ENCODE data around the gene NECTIN3.

NECTIN3 gene

GRCh38 chr3:111084911-111085310 lies 13.3 kb downstream of the NECTIN3 start:
- DNase-seq, result no peak

DNA sequence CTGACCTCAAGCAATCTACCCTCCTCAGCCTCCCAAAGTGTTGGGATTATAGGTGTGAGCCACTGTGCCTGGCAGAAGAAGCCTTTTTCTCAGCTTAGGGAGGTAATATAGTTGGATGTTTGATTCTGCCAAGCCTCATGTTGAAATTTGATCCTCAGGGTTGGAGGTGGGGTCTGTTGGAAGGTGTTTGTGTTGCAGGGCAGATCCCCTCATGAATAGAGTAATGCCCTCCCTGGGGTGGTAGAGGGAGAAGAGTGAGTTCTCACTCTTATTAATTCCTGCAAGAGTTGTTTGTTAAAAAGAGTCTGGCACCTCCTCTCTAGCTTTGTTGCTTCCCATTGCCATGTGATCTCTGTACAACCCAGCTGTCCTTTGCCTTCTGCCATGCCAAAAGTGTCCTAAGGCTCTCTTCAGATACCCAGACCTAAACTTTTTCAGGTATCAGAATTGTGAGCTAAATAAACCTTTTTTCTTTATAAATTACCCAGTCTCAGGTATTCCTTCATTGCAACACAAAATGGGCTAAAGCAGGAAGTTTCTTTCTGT lies 16.4 kb downstream of the NECTIN3 start:
- no peak for DNase-seq

DNA sequence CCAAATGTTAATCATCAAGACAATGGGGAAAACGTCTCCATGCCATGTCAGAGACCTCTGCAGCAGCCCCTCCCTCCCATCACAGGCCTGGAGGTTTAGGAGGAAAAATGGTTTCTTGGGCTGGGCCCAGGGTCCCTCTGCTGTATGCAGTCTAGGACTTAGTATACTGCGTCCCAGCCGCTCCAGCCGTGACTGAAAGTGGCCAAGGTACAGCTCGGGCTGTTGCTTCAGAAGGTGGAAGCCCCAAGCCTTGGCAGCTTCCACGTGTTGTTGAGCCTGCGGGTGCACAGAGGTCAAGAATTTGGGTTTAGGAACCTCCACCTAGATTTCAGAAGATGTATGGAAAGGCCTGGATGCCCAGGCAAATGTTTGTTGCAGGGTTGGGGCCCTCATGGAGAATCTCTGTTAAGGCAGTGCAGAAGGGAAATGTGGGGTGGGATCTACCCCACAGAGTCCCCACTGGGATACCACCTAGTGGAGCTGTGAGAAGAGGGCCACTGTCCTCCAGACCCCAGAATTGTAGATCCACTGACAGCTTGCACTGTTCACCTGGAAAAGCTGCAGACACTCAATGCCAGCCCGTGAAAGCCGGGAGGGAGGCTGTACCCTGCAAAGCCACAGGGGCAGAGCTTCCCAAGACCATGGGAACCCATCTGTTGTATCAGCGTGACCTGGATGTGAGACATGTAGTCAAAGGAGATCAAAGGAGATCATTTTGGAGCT lies 25.0 kb downstream of the NECTIN3 start:
- DNase-seq, result no peak

DNA sequence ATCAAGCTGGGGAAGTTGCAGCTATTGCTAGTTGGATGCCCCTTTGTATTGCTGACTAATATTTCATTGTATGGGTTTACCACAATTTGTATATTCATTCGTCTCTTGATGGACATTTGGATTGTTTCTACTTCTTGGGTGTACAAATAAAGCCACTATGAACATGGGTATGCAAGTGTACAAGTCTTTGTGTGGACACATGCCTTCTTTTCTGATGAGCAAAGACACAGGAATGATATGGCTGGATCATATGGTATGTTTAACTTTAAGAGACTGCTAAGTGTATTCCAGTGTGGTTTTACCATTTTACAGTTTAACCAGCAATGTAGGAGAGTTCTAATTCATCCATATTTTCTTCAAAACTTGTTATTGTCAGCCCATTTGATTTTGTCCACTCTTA lies 32.2 kb downstream of the NECTIN3 start:
- DNase-seq, result peak; percentile 65

DNA sequence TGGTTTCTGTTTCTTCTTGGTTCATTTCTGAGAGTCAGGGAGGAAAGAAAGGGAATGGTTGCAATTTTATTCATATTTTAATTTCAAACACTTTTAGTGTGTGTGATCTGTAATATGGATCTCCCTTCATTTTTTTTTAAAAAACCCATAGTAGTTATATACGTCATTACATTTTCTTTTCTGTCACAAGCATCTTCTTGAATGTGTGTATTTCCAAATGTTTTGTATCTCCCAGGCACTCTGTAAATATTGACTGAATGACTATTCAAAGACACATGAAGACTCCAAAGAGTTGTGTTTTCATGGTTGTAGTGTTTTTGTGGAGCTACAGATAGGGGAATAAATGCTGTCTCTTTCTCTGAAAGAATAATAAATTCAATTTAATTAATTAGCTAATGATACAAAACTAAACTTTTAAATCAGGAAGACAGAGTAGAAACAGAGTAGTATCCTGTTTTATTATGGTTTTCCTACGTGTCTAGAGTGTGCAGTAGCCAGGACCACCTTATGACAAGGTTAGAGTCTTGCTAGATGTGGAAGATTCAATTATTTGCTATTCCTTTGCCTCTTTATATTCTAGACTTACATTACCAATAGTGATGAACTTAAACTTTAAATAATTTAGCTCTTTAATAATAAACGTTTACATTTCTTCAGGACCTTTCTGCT lies 35.5 kb downstream of the NECTIN3 start:
- DNase-seq, result no peak

GRCh38 chr3:111107662-111108035 lies 36.0 kb downstream of the NECTIN3 start:
- DNase-seq, result peak; percentile 27

DNA sequence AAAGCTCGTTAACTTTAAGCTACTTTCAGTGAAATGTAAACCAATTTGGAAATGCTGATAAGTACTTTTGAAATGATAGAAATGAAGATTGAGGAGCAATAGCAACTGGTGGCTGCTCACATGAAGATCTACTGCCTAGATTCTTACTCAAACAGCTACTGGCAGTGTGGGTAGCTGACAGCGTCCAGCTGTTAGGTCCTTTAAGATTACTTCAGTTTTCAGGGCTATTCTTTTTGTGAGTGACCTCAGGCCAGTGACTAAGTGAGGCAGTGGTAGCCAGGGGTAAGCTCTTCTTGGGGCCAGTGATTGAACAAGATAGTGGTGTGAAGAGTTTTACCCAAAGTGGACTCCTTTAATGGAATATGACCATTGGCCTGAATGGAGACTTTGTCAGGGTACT lies 41.3 kb downstream of the NECTIN3 start:
- DNase-seq, result no peak

GRCh38 chr3:111128884-111129283 lies 57.3 kb downstream of the NECTIN3 start:
- no peak for DNase-seq

DNA sequence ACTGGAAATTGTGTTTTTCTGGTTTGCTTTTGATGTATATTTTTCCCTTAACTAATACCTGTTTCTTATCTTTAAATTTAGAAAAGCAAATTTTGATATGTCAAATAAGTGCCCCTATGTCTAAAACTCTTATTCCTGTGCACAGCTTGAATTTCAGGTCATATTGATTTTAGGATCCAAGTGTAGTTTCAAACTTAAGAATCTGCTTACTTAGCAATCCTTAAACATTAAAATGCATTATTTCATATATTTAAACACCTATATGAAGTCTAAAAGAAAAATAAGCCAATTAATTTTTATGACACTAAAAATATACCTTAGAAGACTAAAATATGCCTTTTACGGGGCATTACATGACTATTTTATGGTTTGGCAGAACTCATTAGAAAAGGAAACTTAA lies 59.2 kb downstream of the NECTIN3 start:
- DNase-seq, result no peak

GRCh38 chr3:111134302-111134701 lies 62.7 kb downstream of the NECTIN3 start:
- no peak for DNase-seq

GRCh38 chr3:111151438-111151837 lies 79.8 kb downstream of the NECTIN3 start:
- peak; percentile 63 for DNase-seq

- DNase-seq, result peak; percentile 42
These were observed 80.9 kb downstream of the NECTIN3 start for GRCh38 chr3:111152496-111152895.

- DNase-seq, result peak; percentile 6
These were observed 84.9 kb downstream of the NECTIN3 start for GRCh38 chr3:111156517-111156916.

GRCh38 chr3:111159391-111159790 lies 87.8 kb downstream of the NECTIN3 start:
- peak; percentile 15 for DNase-seq

DNA sequence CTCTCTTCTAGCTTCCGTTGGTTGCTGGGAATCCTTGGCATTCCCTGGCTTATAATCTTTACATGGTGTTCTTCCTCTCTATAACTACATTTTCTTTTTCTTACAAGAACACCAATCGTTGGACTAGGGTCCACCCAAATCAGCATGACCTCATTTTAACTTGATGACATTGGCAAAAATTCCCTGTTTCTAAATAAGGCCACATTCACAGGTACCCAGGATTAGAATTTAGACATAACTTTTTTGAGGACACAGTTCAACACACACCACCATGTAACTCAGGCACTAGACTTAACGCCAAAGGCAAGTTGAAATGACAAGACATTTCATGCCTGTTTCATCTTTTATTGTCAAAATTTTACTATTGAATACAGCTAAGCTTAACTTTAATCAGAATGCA lies 93.0 kb downstream of the NECTIN3 start:
- no peak for DNase-seq

GRCh38 chr3:111165411-111165810 lies 93.8 kb downstream of the NECTIN3 start:
- no peak for DNase-seq

GRCh38 chr3:111173328-111173900 lies 101.8 kb downstream of the NECTIN3 start:
- DNase-seq, result peak; percentile 15

DNA sequence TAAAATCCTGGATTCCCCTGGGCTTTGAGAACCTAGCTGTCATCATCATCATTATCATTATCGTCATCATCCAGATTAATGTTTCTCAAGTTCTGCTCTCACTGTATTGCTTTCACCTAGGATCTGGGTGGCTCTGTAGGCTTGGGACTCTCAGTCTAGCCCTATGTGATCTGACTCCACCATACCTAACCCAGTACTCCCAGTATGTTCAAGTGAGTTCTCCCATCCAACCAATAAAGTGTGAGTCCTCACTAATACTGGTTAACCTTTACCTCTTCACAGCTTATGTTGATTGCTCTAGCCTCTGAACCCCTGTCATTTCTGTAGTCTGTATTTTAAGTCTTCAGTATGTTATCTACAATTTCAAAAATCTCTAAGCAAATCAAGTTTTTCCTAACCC lies 102.3 kb downstream of the NECTIN3 start:
- no peak for DNase-seq

DNA sequence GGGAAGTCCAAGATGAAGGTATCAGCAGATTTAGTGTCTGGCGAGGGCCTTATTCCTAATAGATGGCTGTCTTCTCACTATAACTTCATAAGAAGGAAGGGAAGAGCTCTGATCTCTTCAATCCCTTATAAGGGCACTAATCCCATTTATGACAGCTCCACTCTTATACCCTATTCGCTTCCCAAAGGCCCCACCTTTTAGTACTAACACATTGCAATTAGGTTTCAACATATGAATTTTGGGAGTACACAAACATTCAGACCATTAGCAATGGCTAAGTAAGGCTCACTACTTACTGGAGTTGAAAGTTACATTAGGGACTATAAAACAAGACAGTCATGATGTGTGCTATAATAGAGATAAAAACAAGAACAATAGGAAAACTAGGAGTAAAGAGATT lies 118.9 kb downstream of the NECTIN3 start:
- no peak for DNase-seq

- DNase-seq, result no peak
These were observed 121.9 kb downstream of the NECTIN3 start for GRCh38 chr3:111193472-111193871.

- DNase-seq, result no peak
These were observed 122.4 kb downstream of the NECTIN3 start for GRCh38 chr3:111194048-111194447.

DNA sequence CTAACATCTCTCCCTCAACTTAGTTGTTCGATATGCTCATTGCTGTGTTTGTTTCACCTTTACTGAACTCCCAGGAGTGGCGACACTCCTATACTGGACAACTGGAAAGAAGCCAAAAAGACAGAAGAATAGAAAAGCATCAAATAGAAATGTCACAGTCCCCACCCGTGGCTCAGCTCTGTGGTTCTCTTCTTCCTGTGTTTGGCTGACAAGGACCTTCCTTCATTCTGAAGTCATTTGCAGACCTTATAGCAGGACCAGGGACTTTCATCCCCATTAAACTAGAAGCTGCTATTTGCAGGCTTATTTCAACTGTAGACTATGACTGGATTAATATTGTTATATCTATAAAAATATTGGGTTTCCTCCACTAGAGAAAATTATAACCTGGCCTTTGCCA lies 125.9 kb downstream of the NECTIN3 start:
- no peak for DNase-seq

- peak; percentile 14 for DNase-seq
These were observed 128.4 kb downstream of the NECTIN3 start for GRCh38 chr3:111200027-111200426.

Measured in fibroblast of skin of scalp (primary cell).